Mesodermal cell (in vitro differentiated cells): ENCODE results near the gene SLC44A1.

Experiments used
- H3K27ac ChIP-seq: 2 replicates; pipeline ENCODE4 v1.7.0; 2013; ENCODE audit warnings: mild to moderate bottlenecking, low read depth, low read length, moderate library complexity; ENCODE audit not compliant: severe bottlenecking
- H3K36me3 ChIP-seq: 2 replicates; pipeline ENCODE4 v1.7.1; 2013; ENCODE audit warnings: mild to moderate bottlenecking, low read length, moderate library complexity; ENCODE audit not compliant: control insufficient read depth, insufficient read depth
- H3K4me1 ChIP-seq: one replicate; pipeline ENCODE4 v1.7.1; 2013; ENCODE audit warnings: mild to moderate bottlenecking, low read length; ENCODE audit not compliant: insufficient read depth, control insufficient read depth, poor library complexity, severe bottlenecking
- H3K4me3 ChIP-seq: 2 replicates; pipeline ENCODE4 v1.7.0; 2013; ENCODE audit warnings: low read length, control low read depth, mild to moderate bottlenecking; ENCODE audit not compliant: insufficient read depth, poor library complexity, severe bottlenecking; ENCODE audit errors: extremely low read depth
- H3K9me3 ChIP-seq: 2 replicates; pipeline ENCODE4 v1.7.1; 2013; ENCODE audit warnings: mild to moderate bottlenecking, low read length, moderate library complexity; ENCODE audit not compliant: control insufficient read depth
- WGBS, 2 experiments: methylation state at CpG; one replicate each; pipeline ENCODE4 v1.1.5; 2013; ENCODE audit warnings: missing lambda C conversion rate in 2 of 2; ENCODE audit not compliant: insufficient coverage in 2 of 2; 5-methylcytosine and 5-hydroxymethylcytosine counted together

SLC44A1 gene

GRCh38 chr9:105270711-105271110 lies 26.3 kb downstream of the SLC44A1 start:
- Histone ChIP-seq H3K4me1 (no peaks in the 10 kb centered on the region), H3K9me3 (no peaks in the 10 kb centered on the region), H3K27ac (no peak overlapping the region), H3K4me3 (no peak overlapping the region), H3K36me3 (no peaks in the 10 kb centered on the region)
- 76 to 100% methylated on average over 3 to 4 of the region's 4 CpGs for WGBS, 2 experiments

- no peaks in the 10 kb centered on the region for H3K4me1 ChIP-seq
- WGBS, 2 experiments: no CpG with 5 or more reads among the region's 1 CpG
- H3K9me3 ChIP-seq: no peaks in the 10 kb centered on the region
- H3K4me3 ChIP-seq: no peak overlapping the region
- H3K36me3 ChIP-seq: peaks cover 6% of the 10 kb centered on the region
- no peak overlapping the region for H3K27ac ChIP-seq
Measured at GRCh38 chr9:105273731-105274130, 29.3 kb downstream of the SLC44A1 start.

GRCh38 chr9:105275111-105275510 lies 30.7 kb downstream of the SLC44A1 start:
- peaks cover 6% of the 10 kb centered on the region for H3K36me3 ChIP-seq
- H3K27ac ChIP-seq: no peak overlapping the region
- no peak overlapping the region for H3K4me3 ChIP-seq
- no peaks in the 10 kb centered on the region for H3K4me1 ChIP-seq
- no peaks in the 10 kb centered on the region for H3K9me3 ChIP-seq
- WGBS, 2 experiments: 100% methylated on average over 1 of the region's 1 CpG; no CpG with 5 or more reads in 1 of the 2 experiments

GRCh38 chr9:105275938-105276337 lies 31.5 kb downstream of the SLC44A1 start:
- Histone ChIP-seq H3K9me3 (no peaks in the 10 kb centered on the region), H3K36me3 (peaks cover 6% of the 10 kb centered on the region), H3K4me3 (no peak overlapping the region), H3K27ac (no peak overlapping the region), H3K4me1 (peaks cover 3% of the 10 kb centered on the region)
- 83 to 85% methylated on average over 6 of the region's 6 CpGs for WGBS, 2 experiments

GRCh38 chr9:105278751-105279150 lies 34.3 kb downstream of the SLC44A1 start:
- peaks cover 6% of the 10 kb centered on the region for H3K36me3 ChIP-seq
- H3K4me3 ChIP-seq: no peak overlapping the region
- no peak overlapping the region for H3K27ac ChIP-seq
- no CpG with 5 or more reads among the region's 4 CpGs for WGBS, 2 experiments
- H3K9me3 ChIP-seq: no peaks in the 10 kb centered on the region
- H3K4me1 ChIP-seq: peaks cover 11% of the 10 kb centered on the region

GRCh38 chr9:105280691-105281090 lies 36.2 kb downstream of the SLC44A1 start:
- no peak overlapping the region for H3K4me3 ChIP-seq
- H3K9me3 ChIP-seq: no peaks in the 10 kb centered on the region
- no peak overlapping the region for H3K27ac ChIP-seq
- peaks cover 6% of the 10 kb centered on the region for H3K36me3 ChIP-seq
- H3K4me1 ChIP-seq: peaks cover 11% of the 10 kb centered on the region
- WGBS, 2 experiments: 100% methylated on average over 1 of the region's 2 CpGs; no CpG with 5 or more reads in 1 of the 2 experiments

GRCh38 chr9:105281272-105281671 lies 36.8 kb downstream of the SLC44A1 start:
- 90 to 95% methylated on average over 3 to 4 of the region's 4 CpGs for WGBS, 2 experiments
- no peak overlapping the region for H3K27ac ChIP-seq
- H3K4me3 ChIP-seq: no peak overlapping the region
- H3K9me3 ChIP-seq: no peaks in the 10 kb centered on the region
- H3K36me3 ChIP-seq: peaks cover 6% of the 10 kb centered on the region
- H3K4me1 ChIP-seq: peaks cover 11% of the 10 kb centered on the region

GRCh38 chr9:105281926-105282325 lies 37.5 kb downstream of the SLC44A1 start:
- WGBS, 2 experiments: 100% methylated on average over 1 of the region's 1 CpG
- Histone ChIP-seq H3K4me3 (no peak overlapping the region), H3K36me3 (no peaks in the 10 kb centered on the region), H3K4me1 (peaks cover 11% of the 10 kb centered on the region), H3K27ac (no peak overlapping the region), H3K9me3 (no peaks in the 10 kb centered on the region)

GRCh38 chr9:105282870-105283621 lies 38.6 kb downstream of the SLC44A1 start:
- Histone ChIP-seq H3K27ac (no peak overlapping the region), H3K36me3 (no peaks in the 10 kb centered on the region), H3K9me3 (no peaks in the 10 kb centered on the region), H3K4me1 (peaks cover 11% of the 10 kb centered on the region), H3K4me3 (no peak overlapping the region)
- WGBS, 2 experiments: 100% methylated on average over 2 of the region's 7 CpGs

GRCh38 chr9:105283795-105284194 lies 39.3 kb downstream of the SLC44A1 start:
- Histone ChIP-seq H3K4me1 (peaks cover 11% of the 10 kb centered on the region), H3K36me3 (no peaks in the 10 kb centered on the region), H3K27ac (no peak overlapping the region), H3K4me3 (no peak overlapping the region), H3K9me3 (no peaks in the 10 kb centered on the region)
- WGBS, 2 experiments: 75% methylated on average over 1 of the region's 1 CpG; no CpG with 5 or more reads in 1 of the 2 experiments

GRCh38 chr9:105284463-105284862 lies 40.0 kb downstream of the SLC44A1 start:
- Histone ChIP-seq H3K36me3 (no peaks in the 10 kb centered on the region), H3K4me1 (peaks cover 11% of the 10 kb centered on the region), H3K4me3 (no peak overlapping the region), H3K27ac (no peak overlapping the region), H3K9me3 (no peaks in the 10 kb centered on the region)
- WGBS, 2 experiments: no CpG with 5 or more reads among the region's 2 CpGs
